GM19351 (cell line): ENCODE results near the gene DNER.
A peak's percentile ranks its signal among the peaks of the same experiment; 100 is the strongest.
"Not testable (repeated sequence)": the region's sequence is repeated elsewhere in the genome, so short reads cannot be mapped to it uniquely, and the experiment has no call there.

Experiments used
- ATAC-seq: cut with Tn5 transposase; IDR thresholded peaks from one replicate; pipeline ENCODE4 v1.9.1; 2021; ENCODE audit warnings: mild to moderate bottlenecking, moderate library complexity; ENCODE audit not compliant: unreplicated experiment

DNER gene

GRCh38 chr2:229627728-229628127 lies 86.6 kb downstream of the DNER start:
- ATAC-seq: no peak

- ATAC-seq: no peak
These were observed 91.6 kb downstream of the DNER start for GRCh38 chr2:229622495-229623355.

DNA sequence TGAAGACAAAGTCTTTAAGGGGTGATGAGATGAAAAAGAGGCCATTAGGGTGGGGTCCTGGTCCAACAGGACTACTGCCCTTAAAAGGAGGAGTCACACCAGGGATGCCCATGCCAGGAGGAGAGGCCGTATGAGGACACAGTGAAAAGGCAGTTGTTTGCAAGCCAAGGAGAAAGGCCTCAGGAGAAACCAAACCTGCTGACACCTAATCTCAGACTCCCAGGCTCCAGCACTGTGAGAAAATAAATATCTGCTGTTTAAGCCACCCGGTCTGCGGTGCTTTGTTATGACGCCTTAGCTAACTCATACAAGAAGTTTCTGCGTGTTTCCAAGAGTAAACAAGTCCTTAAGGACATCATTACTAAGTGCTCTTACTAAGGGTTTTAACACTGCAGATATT lies 93.6 kb downstream of the DNER start:
- no peak for ATAC-seq

- ATAC-seq: no peak
These were observed 94.1 kb downstream of the DNER start for GRCh38 chr2:229620289-229620688.

GRCh38 chr2:229616433-229616832 lies 97.9 kb downstream of the DNER start:
- ATAC-seq: no peak

- ATAC-seq: not testable (repeated sequence)
These were observed 100.3 kb downstream of the DNER start for GRCh38 chr2:229614021-229614420.

- no peak for ATAC-seq
These were observed 101.9 kb downstream of the DNER start for GRCh38 chr2:229612384-229612971.

- ATAC-seq: no peak
These were observed 103.0 kb downstream of the DNER start for GRCh38 chr2:229611360-229611759.

- no peak for ATAC-seq
These were observed 103.5 kb downstream of the DNER start for GRCh38 chr2:229610872-229611271.

DNA sequence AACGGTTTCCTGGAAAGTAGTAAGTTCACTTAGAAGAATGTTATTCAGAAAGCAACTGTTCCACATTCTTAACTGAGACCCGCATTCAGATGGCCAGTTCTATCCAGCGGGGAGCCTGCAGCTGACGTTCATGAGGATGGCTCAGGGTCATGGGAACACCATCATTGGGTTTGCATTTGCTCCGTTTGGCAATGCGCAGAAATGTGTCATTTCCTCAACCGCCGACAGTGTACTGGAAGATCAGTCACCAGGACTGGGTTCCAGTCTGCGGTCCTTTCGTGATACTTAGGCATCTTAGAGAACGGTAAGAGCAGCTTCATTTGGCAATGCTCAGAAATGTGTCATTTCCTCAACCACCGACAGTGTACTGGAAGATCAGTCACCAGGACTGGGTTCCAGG lies 104.0 kb downstream of the DNER start:
- no peak for ATAC-seq

- ATAC-seq: no peak
These were observed 112.4 kb downstream of the DNER start for GRCh38 chr2:229601936-229602335.

DNA sequence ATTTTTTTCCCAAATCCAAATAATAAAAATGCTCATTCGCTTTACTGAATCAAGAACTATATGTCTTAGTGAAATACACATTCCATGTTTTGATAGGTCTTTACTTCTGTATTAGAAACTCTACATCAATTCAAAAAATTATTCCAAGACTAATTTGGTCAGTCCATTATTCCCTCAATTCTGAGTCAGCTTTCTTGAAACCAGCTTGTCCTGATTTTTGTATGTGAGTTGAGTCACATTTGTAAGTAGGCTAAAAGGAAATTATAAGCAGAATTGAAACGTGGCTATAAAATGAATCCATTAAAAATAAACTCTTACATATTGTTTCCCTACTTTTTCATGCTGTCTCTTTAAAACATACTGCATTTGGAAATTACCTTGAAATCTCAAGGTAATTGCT lies 113.0 kb downstream of the DNER start:
- ATAC-seq: no peak

GRCh38 chr2:229598227-229598626 lies 116.1 kb downstream of the DNER start:
- no peak for ATAC-seq

GRCh38 chr2:229596796-229597195 lies 117.6 kb downstream of the DNER start:
- no peak for ATAC-seq

GRCh38 chr2:229591611-229592010 lies 122.7 kb downstream of the DNER start:
- ATAC-seq: no peak

- peak; percentile 71 for ATAC-seq
These were observed 127.3 kb downstream of the DNER start for GRCh38 chr2:229586746-229587705.

DNA sequence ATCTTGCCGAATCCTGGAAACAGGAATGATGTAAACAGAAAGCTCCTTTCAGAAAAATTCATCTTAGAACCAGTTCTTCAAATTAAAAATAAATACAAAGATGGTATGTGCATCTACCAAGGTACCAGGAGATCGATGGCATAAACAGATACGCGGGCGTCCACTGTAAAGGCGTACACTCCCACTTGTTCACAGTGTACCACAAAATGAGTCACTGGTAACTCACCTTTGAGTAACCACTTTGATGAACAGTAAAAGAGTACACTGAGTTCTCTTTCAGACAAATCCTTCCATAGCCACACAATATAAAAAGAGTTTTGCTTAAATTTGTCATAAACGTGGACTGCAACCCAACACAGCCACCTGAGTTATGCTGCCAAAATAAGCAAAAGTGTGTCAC lies 128.3 kb downstream of the DNER start:
- no peak for ATAC-seq

DNA sequence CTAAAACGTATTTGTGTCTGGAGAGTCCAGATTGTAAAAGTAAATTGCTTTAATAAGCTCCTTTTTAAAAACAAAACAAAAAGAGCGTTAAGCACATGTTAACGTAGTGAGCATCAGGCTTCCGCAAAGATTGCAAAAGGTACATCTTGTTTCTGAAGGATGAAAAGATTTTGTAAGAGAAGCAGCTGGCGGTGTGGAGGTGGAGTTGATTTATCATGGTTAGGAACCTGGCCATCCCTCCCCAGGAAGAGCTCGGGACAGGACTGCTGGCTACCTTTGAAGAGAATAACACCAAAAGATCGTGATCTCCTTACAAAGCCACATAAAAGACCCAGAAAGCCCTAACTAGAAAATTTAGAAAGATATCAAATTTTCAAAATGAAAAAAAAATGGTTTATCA lies 132.2 kb downstream of the DNER start:
- ATAC-seq: no peak

DNA sequence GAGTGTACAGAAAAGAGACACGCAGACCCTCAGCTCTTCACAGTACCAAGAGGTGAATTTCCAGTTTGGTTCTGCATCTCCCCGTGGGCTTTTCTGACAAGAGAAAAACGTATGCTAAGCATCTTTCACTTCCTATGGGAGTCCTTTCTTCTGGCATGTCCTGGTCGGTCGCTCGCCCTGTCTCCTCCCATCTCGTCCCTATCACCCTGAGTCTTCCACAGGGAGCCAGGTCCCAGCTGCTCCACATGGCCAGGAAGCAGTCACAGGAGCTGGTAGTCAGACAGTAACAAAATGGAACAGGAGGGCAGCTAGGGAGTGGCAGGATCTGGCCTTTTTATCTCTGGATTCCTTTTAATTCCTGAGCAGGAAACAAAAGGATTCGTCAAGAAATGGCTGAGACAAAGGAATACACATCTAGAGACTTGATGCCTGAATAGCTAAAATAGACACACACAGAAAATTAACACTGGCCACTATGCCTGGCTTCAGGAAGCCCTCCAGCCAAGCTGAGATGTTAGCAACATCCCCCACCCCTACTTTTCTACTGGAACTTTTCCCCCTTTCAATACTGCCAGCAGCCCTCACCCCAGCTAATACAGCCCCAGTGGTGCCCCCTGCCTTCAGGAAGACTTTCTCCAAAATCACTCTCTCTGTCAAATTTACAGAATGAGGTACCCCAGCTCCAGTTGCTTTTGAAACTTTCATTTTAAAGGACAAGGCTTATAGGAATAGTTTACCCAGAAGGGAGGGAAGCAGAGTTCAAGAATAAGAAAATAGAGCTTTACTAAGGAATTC lies 136.1 kb downstream of the DNER start:
- no peak for ATAC-seq

GRCh38 chr2:229575569-229576315 lies 138.6 kb downstream of the DNER start:
- ATAC-seq: no peak
